AG10803 (cell line): ENCODE measurements around the gene SSBP3.

Source experiments
- DNase-seq: peaks from one replicate; pipeline ENCODE4 v3.0.0; 2010; ENCODE audit warnings: low read depth
- H3K4me3 ChIP-seq: 2 replicates; pipeline ENCODE4 v1.5.1; 2011; ENCODE audit warnings: mild to moderate bottlenecking, low read length, control low read depth
- TF ChIP-seq, protein P1 (sequence below): conservative IDR thresholded peaks from 2 replicates; pipeline ENCODE4 v1.5.1; 2011; ENCODE audit warnings: mild to moderate bottlenecking, low read length, control low read depth, inconsistent platforms

SSBP3 gene

GRCh38 chr1:54342288-54342687, 63.9 kb downstream of the SSBP3 start:
- no peak for DNase-seq
- H3K4me3 ChIP-seq: no peak overlapping the region
- TF ChIP-seq, protein P1, sequence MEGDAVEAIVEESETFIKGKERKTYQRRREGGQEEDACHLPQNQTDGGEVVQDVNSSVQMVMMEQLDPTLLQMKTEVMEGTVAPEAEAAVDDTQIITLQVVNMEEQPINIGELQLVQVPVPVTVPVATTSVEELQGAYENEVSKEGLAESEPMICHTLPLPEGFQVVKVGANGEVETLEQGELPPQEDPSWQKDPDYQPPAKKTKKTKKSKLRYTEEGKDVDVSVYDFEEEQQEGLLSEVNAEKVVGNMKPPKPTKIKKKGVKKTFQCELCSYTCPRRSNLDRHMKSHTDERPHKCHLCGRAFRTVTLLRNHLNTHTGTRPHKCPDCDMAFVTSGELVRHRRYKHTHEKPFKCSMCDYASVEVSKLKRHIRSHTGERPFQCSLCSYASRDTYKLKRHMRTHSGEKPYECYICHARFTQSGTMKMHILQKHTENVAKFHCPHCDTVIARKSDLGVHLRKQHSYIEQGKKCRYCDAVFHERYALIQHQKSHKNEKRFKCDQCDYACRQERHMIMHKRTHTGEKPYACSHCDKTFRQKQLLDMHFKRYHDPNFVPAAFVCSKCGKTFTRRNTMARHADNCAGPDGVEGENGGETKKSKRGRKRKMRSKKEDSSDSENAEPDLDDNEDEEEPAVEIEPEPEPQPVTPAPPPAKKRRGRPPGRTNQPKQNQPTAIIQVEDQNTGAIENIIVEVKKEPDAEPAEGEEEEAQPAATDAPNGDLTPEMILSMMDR: no peak

DNA sequence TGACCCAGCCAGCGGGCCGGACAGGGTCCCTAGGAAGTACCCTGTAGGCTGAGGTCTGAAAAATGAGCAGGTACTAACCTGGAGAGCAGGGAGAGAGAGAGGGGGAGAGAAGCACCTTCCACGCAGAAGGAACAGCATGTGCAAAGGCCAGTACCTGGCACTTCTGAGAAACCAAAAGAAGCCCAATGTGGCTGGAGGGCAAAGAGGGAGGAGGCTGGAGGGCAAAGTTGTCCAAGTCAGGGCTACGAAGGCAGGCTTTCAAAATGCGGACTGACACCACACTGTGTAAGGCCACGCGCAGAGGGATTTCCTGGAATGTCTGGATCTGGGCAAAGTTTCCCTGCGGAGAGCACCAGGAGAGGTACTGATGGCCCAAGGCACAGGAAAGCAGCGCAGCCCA, 64.4 kb downstream of the SSBP3 start:
- H3K4me3 ChIP-seq: no peak overlapping the region
- TF ChIP-seq, protein P1: no peak
- no peak for DNase-seq

DNA sequence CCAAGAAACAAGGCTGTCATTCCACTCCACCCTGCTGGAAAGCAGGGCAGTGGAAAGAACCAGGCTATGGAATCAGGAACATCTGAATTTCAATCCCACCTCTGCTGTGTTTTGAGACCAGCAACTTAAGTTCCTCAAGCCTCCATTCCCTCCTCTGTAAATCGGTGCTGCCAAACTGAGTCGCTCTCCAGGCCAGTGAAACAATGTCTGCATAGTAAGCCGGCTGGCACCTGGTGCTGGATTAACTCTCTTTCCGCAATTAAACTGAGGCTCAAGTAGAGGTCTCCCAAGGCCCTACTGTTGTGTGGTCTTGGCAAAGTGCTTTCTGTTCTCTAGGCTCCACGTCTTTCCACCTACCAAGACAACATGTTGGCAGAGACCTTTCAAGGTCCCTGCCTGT, 65.3 kb downstream of the SSBP3 start:
- DNase-seq: no peak
- H3K4me3 ChIP-seq: no peak overlapping the region
- TF ChIP-seq, protein P1: no peak

- TF ChIP-seq, protein P1: no peak
- no peak for DNase-seq
- no peak overlapping the region for H3K4me3 ChIP-seq
These were observed 65.8 kb downstream of the SSBP3 start for GRCh38 chr1:54340434-54340833.

- no peak for DNase-seq
- H3K4me3 ChIP-seq: no peak overlapping the region
- TF ChIP-seq, protein P1: no peak
These were observed 67.1 kb downstream of the SSBP3 start for GRCh38 chr1:54339126-54339525.

DNA sequence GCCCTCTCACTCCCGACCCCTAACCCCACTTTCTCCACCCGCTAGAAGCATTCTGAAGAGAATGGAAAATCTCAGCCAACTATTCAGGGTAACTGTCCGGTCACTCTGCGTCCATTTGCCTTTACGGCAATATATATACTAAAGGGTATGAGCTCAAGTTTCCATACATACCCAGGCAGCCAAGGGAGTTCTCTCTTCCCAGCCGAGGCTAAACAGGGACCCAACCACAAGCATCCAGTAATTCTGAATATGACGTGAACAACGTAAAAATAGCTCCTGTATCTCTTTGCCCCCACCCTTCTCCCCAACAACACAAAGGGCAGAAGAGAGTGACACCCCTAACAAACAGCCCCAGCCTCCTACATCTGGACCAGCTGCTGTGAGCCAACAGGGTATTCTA, 67.7 kb downstream of the SSBP3 start:
- DNase-seq: no peak
- TF ChIP-seq, protein P1: no peak
- no peak overlapping the region for H3K4me3 ChIP-seq

DNA sequence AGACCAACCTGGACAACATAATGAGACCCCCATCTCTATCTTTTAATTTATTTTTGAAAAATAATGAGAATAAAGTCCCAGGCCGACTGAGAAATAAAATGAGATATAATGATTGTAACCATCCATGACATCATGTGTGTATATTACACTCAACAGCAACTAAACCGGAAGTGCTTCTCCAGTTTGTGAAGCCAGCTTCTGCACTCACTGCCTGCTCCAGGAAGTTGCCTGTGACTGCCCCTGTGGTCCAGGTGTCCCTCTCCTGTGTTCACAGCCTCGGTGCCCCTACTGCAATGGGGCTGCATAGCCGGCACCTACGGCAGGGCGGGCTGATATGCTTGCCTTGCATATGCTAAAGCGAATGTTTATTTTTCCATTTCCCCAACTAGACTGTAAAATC, 68.3 kb downstream of the SSBP3 start:
- TF ChIP-seq, protein P1: no peak
- DNase-seq: no peak
- H3K4me3 ChIP-seq: no peak overlapping the region
